ENCODE data around the gene OTUD4.

DNA sequence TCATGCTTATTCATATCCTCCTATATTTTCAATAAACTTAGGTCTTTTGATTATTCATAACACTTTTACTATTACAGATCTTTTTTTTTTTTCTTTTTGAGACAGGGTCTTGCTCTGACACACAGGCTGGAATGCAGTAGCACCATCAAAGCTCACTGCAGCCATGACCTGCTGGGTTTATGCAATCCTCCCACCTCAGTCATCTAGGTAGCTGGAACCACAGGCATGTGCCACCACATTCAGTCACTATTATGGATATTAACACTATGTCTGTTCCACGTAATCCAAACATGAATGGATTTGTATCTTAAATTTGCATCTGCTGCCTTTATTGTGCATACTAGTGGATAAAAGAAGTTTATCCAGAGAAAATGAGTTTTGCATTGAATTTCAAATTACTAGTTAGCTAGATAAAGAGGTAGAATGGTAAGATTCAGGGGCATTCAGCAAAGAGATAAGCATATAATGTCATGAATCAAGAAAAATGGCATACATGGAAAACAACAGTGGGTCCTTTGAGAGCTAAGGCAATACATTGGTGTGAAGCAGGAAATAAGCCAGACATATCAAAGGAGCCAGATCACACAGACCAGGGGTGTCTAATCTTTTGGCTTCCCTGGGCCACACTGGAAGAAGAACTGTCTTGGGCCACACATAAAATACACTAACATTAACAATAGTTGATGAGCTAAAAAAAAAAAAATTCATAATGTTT is 96.3 kb downstream of the OTUD4 start:
- TF ChIP-seq, protein P1, sequence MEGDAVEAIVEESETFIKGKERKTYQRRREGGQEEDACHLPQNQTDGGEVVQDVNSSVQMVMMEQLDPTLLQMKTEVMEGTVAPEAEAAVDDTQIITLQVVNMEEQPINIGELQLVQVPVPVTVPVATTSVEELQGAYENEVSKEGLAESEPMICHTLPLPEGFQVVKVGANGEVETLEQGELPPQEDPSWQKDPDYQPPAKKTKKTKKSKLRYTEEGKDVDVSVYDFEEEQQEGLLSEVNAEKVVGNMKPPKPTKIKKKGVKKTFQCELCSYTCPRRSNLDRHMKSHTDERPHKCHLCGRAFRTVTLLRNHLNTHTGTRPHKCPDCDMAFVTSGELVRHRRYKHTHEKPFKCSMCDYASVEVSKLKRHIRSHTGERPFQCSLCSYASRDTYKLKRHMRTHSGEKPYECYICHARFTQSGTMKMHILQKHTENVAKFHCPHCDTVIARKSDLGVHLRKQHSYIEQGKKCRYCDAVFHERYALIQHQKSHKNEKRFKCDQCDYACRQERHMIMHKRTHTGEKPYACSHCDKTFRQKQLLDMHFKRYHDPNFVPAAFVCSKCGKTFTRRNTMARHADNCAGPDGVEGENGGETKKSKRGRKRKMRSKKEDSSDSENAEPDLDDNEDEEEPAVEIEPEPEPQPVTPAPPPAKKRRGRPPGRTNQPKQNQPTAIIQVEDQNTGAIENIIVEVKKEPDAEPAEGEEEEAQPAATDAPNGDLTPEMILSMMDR (IDR thresholded peaks at IDR 0.05), result no peak
- TF ChIP-seq POLR2A (IDR thresholded peaks at IDR 0.05), result no peak

Data from tibial nerve (tissue), 3 donors.